Measurements from ENCODE around the gene MYPN.

The MYPN gene

DNA sequence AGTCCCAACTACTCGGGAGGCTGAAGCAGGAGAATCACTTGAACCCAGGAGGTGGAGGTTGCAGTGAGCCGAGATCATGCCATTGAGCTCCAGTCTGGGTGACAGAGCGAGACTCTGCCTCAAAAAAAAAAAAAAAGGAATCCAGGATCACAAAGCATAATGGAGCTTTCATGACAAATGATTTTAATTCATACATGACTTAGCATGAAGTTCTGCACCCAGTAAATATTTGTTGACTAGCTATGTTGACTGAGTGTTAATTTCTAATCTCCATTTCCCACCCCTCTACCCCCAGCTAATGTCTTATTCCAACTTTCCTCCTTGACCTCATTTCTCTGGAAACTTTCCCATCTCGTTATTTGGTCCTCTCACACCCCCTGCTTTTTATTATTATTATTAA lies 69.3 kb downstream of the MYPN start:
- CTCF ChIA-PET, result interaction anchor here (0.7 to 0.9 kb wide), 3 partner anchors 69 to 414 kb away, joined by 3 to 5 read pairs (median 3); no protein-coding TSS in a partner anchor
- Histone ChIP-seq H3K4me1 (ENCODE audit: control insufficient read depth, insufficient read depth, low read length) (0 out of 2 replicates have a peak, but pooled peaks cover 5% of the 10 kb centered on the region), H3K27ac (ENCODE audit: extremely low read depth, low read depth, low read length) (no peak overlapping the region), H3K4me3 (ENCODE audit: low read depth, low read length) (no peak overlapping the region), H3K9me3 (ENCODE audit: control insufficient read depth, insufficient read depth, low read depth, low read length) (no peaks in the 10 kb centered on the region), H3K36me3 (ENCODE audit: control insufficient read depth in 2 of 2, insufficient read depth in 1 of 2, low read length in 2 of 2) (no peaks in the 10 kb centered on the region)
- TF ChIP-seq, protein P1, sequence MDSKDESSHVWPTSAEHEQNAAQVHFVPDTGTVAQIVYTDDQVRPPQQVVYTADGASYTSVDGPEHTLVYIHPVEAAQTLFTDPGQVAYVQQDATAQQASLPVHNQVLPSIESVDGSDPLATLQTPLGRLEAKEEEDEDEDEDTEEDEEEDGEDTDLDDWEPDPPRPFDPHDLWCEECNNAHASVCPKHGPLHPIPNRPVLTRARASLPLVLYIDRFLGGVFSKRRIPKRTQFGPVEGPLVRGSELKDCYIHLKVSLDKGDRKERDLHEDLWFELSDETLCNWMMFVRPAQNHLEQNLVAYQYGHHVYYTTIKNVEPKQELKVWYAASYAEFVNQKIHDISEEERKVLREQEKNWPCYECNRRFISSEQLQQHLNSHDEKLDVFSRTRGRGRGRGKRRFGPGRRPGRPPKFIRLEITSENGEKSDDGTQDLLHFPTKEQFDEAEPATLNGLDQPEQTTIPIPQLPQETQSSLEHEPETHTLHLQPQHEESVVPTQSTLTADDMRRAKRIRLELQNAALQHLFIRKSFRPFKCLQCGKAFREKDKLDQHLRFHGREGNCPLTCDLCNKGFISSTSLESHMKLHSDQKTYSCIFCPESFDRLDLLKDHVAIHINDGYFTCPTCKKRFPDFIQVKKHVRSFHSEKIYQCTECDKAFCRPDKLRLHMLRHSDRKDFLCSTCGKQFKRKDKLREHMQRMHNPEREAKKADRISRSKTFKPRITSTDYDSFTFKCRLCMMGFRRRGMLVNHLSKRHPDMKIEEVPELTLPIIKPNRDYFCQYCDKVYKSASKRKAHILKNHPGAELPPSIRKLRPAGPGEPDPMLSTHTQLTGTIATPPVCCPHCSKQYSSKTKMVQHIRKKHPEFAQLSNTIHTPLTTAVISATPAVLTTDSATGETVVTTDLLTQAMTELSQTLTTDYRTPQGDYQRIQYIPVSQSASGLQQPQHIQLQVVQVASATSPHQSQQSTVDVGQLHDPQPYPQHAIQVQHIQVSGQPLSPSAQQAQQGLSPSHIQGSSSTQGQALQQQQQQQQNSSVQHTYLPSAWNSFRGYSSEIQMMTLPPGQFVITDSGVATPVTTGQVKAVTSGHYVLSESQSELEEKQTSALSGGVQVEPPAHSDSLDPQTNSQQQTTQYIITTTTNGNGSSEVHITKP (tag by site-specific recombination; IDR thresholded peaks at IDR 0.05), result peak; percentile 78
- no peak for TF ChIP-seq ZNF426 (tag by site-specific recombination; IDR thresholded peaks at IDR 0.05)
- POLR2A ChIA-PET, result no interaction called here

GRCh38 chr10:68179016-68179415 lies 69.7 kb downstream of the MYPN start:
- Histone ChIP-seq H3K27ac (ENCODE audit: extremely low read depth, low read depth, low read length) (no peak overlapping the region), H3K36me3 (ENCODE audit: control insufficient read depth in 2 of 2, insufficient read depth in 1 of 2, low read length in 2 of 2) (no peaks in the 10 kb centered on the region), H3K4me1 (ENCODE audit: control insufficient read depth, insufficient read depth, low read length) (0 out of 2 replicates have a peak, but pooled peaks cover 5% of the 10 kb centered on the region), H3K4me3 (ENCODE audit: low read depth, low read length) (no peak overlapping the region), H3K9me3 (ENCODE audit: control insufficient read depth, insufficient read depth, low read depth, low read length) (no peaks in the 10 kb centered on the region)
- ChIA-PET POLR2A (no interaction called here), CTCF (interaction anchor here (0.7 to 0.9 kb wide), 2 partner anchors 323 to 414 kb away, joined by 3 read pairs; no protein-coding TSS in a partner anchor)
- no peak for TF ChIP-seq ZBTB7A (tag by site-specific recombination; IDR thresholded peaks at IDR 0.05; ENCODE audit: low read depth)

DNA sequence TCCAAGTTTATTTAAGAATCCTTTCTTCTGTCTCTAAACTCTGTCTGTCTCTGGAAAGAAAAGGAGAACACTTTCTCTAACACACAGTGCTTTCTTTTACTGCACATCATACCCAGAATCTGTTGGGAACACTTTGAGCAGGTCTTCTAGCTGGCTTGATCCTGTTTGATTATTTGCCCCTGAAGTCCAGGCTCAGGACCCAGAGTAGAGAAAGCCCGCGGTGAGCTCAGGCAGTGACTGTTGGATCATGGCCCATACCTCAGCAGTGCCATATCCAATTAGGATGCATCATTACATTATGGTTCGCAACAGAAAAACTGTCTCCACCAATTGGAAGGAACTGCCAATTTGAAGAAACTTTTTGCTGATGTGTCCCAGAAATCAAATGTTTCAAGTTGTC lies 71.2 kb downstream of the MYPN start:
- Histone ChIP-seq H3K36me3 (ENCODE audit: control insufficient read depth in 2 of 2, insufficient read depth in 1 of 2, low read length in 2 of 2) (no peaks in the 10 kb centered on the region), H3K9me3 (ENCODE audit: control insufficient read depth, insufficient read depth, low read depth, low read length) (no peaks in the 10 kb centered on the region), H3K27ac (ENCODE audit: extremely low read depth, low read depth, low read length) (no peak overlapping the region), H3K4me3 (ENCODE audit: low read depth, low read length) (no peak overlapping the region), H3K4me1 (ENCODE audit: control insufficient read depth, insufficient read depth, low read length) (0 out of 2 replicates have a peak, but pooled peaks cover 5% of the 10 kb centered on the region)
- ChIA-PET CTCF (interaction anchor here (0.7 to 1.5 kb wide), 2 partner anchors 18 to 32 kb away, joined by 5 read pairs; no protein-coding TSS in a partner anchor), POLR2A (interaction anchor here (0.6 kb wide), 1 partner anchor 177 kb away, joined by 3 read pairs; no protein-coding TSS in a partner anchor)
- TF ChIP-seq ZNF610 (tag by site-specific recombination; IDR thresholded peaks at IDR 0.05; ENCODE audit: borderline replicate concordance) (no peak), ZBTB17 (tag by site-specific recombination; IDR thresholded peaks at IDR 0.05) (peak; percentile 63)

DNA sequence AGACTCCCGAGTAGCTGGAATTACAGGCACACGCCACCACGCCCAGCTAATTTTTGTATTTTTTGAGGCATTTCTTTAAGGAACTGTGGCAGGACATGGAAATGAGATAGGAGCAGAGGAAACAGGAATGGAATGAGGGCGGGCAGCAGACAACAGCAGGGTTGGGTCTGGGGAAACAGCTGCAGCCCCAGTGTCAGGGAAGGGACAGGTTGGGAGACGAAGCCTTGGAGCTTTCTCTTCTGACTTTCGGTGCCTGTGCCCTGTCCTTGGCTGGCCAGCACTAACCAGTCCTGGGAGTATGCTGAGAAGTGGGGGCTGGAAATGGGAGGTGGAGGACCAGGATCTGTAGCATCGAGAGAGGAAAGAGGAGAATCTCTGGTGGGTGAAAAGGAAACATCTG lies 75.3 kb downstream of the MYPN start:
- CTCF ChIA-PET, result no interaction called here
- TF ChIP-seq ZNF621 (tag by site-specific recombination; IDR thresholded peaks at IDR 0.05) (no peak), SCRT2 (tag by site-specific recombination; IDR thresholded peaks at IDR 0.05) (no peak), ZNF184 (tag by site-specific recombination; IDR thresholded peaks at IDR 0.05) (no peak), ZNF660 (tag by site-specific recombination; IDR thresholded peaks at IDR 0.05) (no peak), GLI2 (tag by site-specific recombination; IDR thresholded peaks at IDR 0.05; ENCODE audit: borderline replicate concordance, low read depth) (no peak), SP7 (tag by site-specific recombination; IDR thresholded peaks at IDR 0.05) (no peak), ZXDB (tag by site-specific recombination; IDR thresholded peaks at IDR 0.05) (no peak), ZNF629 (tag by site-specific recombination; IDR thresholded peaks at IDR 0.05) (no peak), ZBTB17 (tag by site-specific recombination; IDR thresholded peaks at IDR 0.05) (no peak), ZNF626 (tag by site-specific recombination; IDR thresholded peaks at IDR 0.05) (no peak), ZNF473 (tag by site-specific recombination; IDR thresholded peaks at IDR 0.05) (no peak)
- TF ChIP-seq, protein P2, sequence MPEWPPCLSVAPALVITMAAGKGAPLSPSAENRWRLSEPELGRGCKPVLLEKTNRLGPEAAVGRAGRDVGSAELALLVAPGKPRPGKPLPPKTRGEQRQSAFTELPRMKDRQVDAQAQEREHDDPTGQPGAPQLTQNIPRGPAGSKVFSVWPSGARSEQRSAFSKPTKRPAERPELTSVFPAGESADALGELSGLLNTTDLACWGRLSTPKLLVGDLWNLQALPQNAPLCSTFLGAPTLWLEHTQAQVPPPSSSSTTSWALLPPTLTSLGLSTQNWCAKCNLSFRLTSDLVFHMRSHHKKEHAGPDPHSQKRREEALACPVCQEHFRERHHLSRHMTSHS (tag by site-specific recombination; IDR thresholded peaks at IDR 0.05), result no peak
- TF ChIP-seq, protein P3, sequence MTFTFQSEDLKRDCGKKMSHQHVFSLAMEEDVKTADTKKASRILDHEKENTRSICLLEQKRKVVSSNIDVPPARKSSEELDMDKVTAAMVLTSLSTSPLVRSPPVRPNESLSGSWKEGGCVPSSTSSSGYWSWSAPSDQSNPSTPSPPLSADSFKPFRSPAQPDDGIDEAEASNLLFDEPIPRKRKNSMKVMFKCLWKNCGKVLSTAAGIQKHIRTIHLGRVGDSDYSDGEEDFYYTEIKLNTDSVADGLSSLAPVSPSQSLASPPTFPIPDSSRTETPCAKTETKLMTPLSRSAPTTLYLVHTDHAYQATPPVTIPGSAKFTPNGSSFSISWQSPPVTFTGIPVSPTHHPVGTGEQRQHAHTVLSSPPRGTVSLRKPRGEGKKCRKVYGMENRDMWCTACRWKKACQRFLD (tag by site-specific recombination; IDR thresholded peaks at IDR 0.05), result no peak
- TF ChIP-seq, protein P4, sequence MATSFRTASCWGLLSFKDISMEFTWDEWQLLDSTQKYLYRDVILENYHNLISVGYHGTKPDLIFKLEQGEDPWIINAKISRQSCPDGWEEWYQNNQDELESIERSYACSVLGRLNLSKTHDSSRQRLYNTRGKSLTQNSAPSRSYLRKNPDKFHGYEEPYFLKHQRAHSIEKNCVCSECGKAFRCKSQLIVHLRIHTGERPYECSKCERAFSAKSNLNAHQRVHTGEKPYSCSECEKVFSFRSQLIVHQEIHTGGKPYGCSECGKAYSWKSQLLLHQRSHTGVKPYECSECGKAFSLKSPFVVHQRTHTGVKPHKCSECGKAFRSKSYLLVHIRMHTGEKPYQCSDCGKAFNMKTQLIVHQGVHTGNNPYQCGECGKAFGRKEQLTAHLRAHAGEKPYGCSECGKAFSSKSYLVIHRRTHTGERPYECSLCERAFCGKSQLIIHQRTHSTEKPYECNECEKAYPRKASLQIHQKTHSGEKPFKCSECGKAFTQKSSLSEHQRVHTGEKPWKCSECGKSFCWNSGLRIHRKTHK (tag by site-specific recombination; IDR thresholded peaks at IDR 0.05), result no peak

More for the DNA sequence above, 75.3 kb downstream of the MYPN start:
- POLR2A ChIA-PET, result no interaction called here
- Histone ChIP-seq H3K4me3 (ENCODE audit: low read depth, low read length) (no peak overlapping the region), H3K27ac (ENCODE audit: extremely low read depth, low read depth, low read length) (no peak overlapping the region), H3K36me3 (ENCODE audit: control insufficient read depth in 2 of 2, insufficient read depth in 1 of 2, low read length in 2 of 2) (no peaks in the 10 kb centered on the region), H3K4me1 (ENCODE audit: control insufficient read depth, insufficient read depth, low read length) (no peaks in the 10 kb centered on the region), H3K9me3 (ENCODE audit: control insufficient read depth, insufficient read depth, low read depth, low read length) (no peaks in the 10 kb centered on the region)
